Ectodermal cell (in vitro differentiated cells): ENCODE data around the gene DAGLA.

Experiments
- H3K27ac ChIP-seq: 2 replicates; pipeline ENCODE4 v1.7.0; 2013; ENCODE audit warnings: mild to moderate bottlenecking, low read depth, low read length; ENCODE audit not compliant: insufficient read depth, poor library complexity, severe bottlenecking
- H3K27me3 ChIP-seq: 2 replicates; pipeline ENCODE4 v1.7.0; 2013; ENCODE audit warnings: mild to moderate bottlenecking, low read length; ENCODE audit not compliant: insufficient read depth, control insufficient read depth, poor library complexity, severe bottlenecking
- H3K36me3 ChIP-seq: one replicate; pipeline ENCODE4 v1.7.0; 2013; ENCODE audit warnings: low read length; ENCODE audit not compliant: control insufficient read depth, insufficient read depth
- H3K4me1 ChIP-seq: one replicate; pipeline ENCODE4 v1.7.0; 2013; ENCODE audit warnings: low read length; ENCODE audit not compliant: control insufficient read depth, insufficient read depth
- H3K4me3 ChIP-seq: 2 replicates; pipeline ENCODE4 v1.7.0; 2013; ENCODE audit warnings: low read depth, low read length, control low read depth; ENCODE audit not compliant: insufficient read depth
- H3K9me3 ChIP-seq: 2 replicates; pipeline ENCODE4 v1.7.0; 2013; ENCODE audit warnings: mild to moderate bottlenecking, low read length, moderate library complexity; ENCODE audit not compliant: control insufficient read depth
- WGBS, 2 experiments: methylation state at CpG; one replicate each; pipeline ENCODE4 v1.1.7; 2013; ENCODE audit warnings: missing lambda C conversion rate in 2 of 2; 5-methylcytosine and 5-hydroxymethylcytosine counted together

DAGLA gene

GRCh38 chr11:61771985-61772455 is 91.8 kb downstream of the DAGLA start:
- Histone ChIP-seq H3K9me3 (no peaks in the 10 kb centered on the region), H3K4me1 (peaks cover 23% of the 10 kb centered on the region), H3K27ac (no peak overlapping the region), H3K4me3 (no peak overlapping the region), H3K27me3 (no peaks in the 10 kb centered on the region), H3K36me3 (no peaks in the 10 kb centered on the region)
- 54 to 62% methylated on average over 6 of the region's 7 CpGs for WGBS, 2 experiments

GRCh38 chr11:61773356-61773755 is 93.2 kb downstream of the DAGLA start:
- Histone ChIP-seq H3K36me3 (no peaks in the 10 kb centered on the region), H3K4me1 (peaks cover 23% of the 10 kb centered on the region), H3K27ac (no peak overlapping the region), H3K27me3 (no peaks in the 10 kb centered on the region), H3K9me3 (no peaks in the 10 kb centered on the region), H3K4me3 (no peak overlapping the region)
- WGBS, 2 experiments: 66 to 76% methylated on average over 10 of the region's 10 CpGs

GRCh38 chr11:61773809-61774208 is 93.6 kb downstream of the DAGLA start:
- Histone ChIP-seq H3K27me3 (no peaks in the 10 kb centered on the region), H3K4me3 (no peak overlapping the region), H3K9me3 (no peaks in the 10 kb centered on the region), H3K4me1 (peaks cover 23% of the 10 kb centered on the region), H3K27ac (no peak overlapping the region), H3K36me3 (no peaks in the 10 kb centered on the region)
- 95% methylated on average over 18 of the region's 18 CpGs for WGBS, 2 experiments

DNA sequence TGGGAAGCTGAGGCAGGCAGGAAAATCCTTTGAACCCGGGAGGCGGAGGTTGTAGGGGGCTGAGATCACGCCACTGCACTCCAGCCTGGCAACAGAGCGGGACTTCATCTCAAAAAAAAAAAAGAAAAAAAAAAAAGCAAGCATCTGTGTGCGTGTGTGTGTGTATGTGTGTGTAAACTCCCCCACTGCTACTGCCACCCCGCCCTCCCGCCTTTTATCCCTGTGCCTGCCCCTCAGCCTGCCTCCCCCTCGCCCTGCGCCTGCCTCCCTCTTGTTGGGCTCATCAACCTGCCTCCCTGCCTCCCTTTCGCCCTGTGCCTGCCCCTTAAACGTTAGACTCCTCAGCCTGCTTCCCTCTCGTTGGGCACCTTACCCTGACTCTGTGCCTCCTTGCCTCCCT is 94.2 kb downstream of the DAGLA start:
- 87 to 92% methylated on average over 12 of the region's 12 CpGs for WGBS, 2 experiments
- H3K36me3 ChIP-seq: no peaks in the 10 kb centered on the region
- H3K4me1 ChIP-seq: peaks cover 17% of the 10 kb centered on the region
- H3K27me3 ChIP-seq: no peaks in the 10 kb centered on the region
- H3K9me3 ChIP-seq: no peaks in the 10 kb centered on the region
- no peak overlapping the region for H3K4me3 ChIP-seq
- no peak overlapping the region for H3K27ac ChIP-seq

DNA sequence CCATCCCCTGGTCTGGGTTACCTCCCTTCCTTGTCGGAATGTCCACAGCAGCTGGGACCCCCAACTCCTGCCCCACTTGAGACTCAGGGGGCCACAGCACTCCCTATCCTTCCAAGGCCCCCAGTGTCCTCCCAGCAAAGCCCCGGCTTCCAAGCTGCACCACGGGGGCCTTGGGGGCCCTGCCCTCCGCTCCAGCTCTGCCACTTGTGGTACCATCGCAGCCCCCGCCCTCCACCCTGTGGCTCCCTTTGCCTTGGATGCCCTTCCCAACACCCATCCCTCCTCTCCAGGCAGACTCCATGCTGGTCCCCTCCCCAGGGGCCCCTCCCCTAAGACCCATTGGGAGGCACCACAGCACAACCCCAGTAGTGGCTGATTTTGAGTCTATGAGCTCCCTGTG is 94.9 kb downstream of the DAGLA start:
- Histone ChIP-seq H3K4me1 (peaks cover 11% of the 10 kb centered on the region), H3K36me3 (no peaks in the 10 kb centered on the region), H3K9me3 (no peaks in the 10 kb centered on the region), H3K27ac (no peak overlapping the region), H3K27me3 (no peaks in the 10 kb centered on the region), H3K4me3 (no peak overlapping the region)
- 91 to 95% methylated on average over 6 of the region's 6 CpGs for WGBS, 2 experiments

- no peaks in the 10 kb centered on the region for H3K9me3 ChIP-seq
- H3K27ac ChIP-seq: no peak overlapping the region
- H3K36me3 ChIP-seq: no peaks in the 10 kb centered on the region
- no peak overlapping the region for H3K4me3 ChIP-seq
- H3K4me1 ChIP-seq: peaks cover 11% of the 10 kb centered on the region
- no peaks in the 10 kb centered on the region for H3K27me3 ChIP-seq
- 93% methylated on average over 20 of the region's 20 CpGs for WGBS, 2 experiments
These were observed 95.7 kb downstream of the DAGLA start for GRCh38 chr11:61775606-61776554.

- Histone ChIP-seq H3K36me3 (no peaks in the 10 kb centered on the region), H3K4me1 (peaks cover 11% of the 10 kb centered on the region), H3K4me3 (no peak overlapping the region), H3K27me3 (no peaks in the 10 kb centered on the region), H3K9me3 (no peaks in the 10 kb centered on the region), H3K27ac (no peak overlapping the region)
- WGBS, 2 experiments: 81 to 87% methylated on average over 9 of the region's 9 CpGs
These were observed 96.4 kb downstream of the DAGLA start for GRCh38 chr11:61776561-61777075.

- H3K9me3 ChIP-seq: no peaks in the 10 kb centered on the region
- no peak overlapping the region for H3K4me3 ChIP-seq
- no peaks in the 10 kb centered on the region for H3K27me3 ChIP-seq
- peaks cover 3% of the 10 kb centered on the region for H3K4me1 ChIP-seq
- no peak overlapping the region for H3K27ac ChIP-seq
- no peaks in the 10 kb centered on the region for H3K36me3 ChIP-seq
- WGBS, 2 experiments: 88 to 90% methylated on average over 67 of the region's 67 CpGs
These were observed 97.3 kb downstream of the DAGLA start for GRCh38 chr11:61777234-61778090.

DNA sequence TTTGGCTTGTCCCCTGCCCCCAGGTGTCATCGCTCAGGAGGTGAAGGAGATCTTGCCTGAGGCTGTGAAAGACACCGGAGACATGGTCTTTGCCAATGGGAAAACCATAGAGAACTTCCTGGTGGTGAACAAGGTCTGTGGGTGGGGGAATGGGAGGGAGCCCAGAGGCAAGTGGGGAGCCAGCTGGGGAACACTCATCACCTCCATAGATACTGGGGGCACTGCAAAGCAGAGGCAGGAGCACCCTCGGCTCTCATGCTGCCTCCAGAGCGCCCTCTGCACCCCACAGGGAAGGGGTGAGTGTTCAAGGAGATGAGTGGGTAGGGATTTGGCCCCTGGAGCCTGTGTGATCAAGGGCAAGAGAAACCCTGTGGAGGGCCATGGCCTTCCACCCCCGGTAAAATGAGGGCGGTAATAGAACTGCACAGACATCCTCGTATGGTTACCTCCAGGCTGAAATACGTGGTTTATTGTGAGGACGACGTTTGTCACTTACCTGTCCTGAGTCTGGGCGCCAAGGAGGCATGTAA is 98.2 kb downstream of the DAGLA start:
- Histone ChIP-seq H3K27ac (no peak overlapping the region), H3K4me1 (no peaks in the 10 kb centered on the region), H3K27me3 (no peaks in the 10 kb centered on the region), H3K9me3 (no peaks in the 10 kb centered on the region), H3K36me3 (no peaks in the 10 kb centered on the region), H3K4me3 (no peak overlapping the region)
- WGBS, 2 experiments: 93% methylated on average over 11 of the region's 11 CpGs
